Activated CD4-positive, alpha-beta T cell treated with anti-CD3 and anti-CD28 coated beads for 36 hours (primary cell): ENCODE data around the gene VPS37D. TPM values are rescaled to one million over a fixed set of nuclear protein-coding genes. Genes with fewer than 3 reads are reported as not detected.

Experiments used
- ATAC-seq: fragments of 200-7000 bp; cut with Tn5 transposase; one replicate; pipeline ENCODE4 v1.10.0; 2021; ENCODE audit warnings: mild to moderate bottlenecking, moderate library complexity
- CTCF ChIA-PET: fragments of 350-600 bp; sonication (Branson Sonifier 250); formaldehyde crosslinking; loops from one replicate; lab custom pipeline; 2021; ENCODE audit warnings: antibody characterized with exemption; lab: Charles Lee
- POLR2A ChIA-PET: fragments of 350-600 bp; sonication (Branson Sonifier 250); formaldehyde crosslinking; loops from one replicate; lab custom pipeline; 2021; ENCODE audit warnings: antibody characterized with exemption, inconsistent platforms; lab: Charles Lee
- DNase-seq: peaks from one replicate; pipeline ENCODE4 v3.0.0-alpha.2; 2020
- H3K27ac Mint-ChIP-seq: one replicate; pipeline ENCODE4 v1.8.0; 2021; ENCODE audit warnings: mixed read lengths
- H3K27me3 Mint-ChIP-seq: one replicate; pipeline ENCODE4 v1.8.0; 2021; ENCODE audit warnings: mixed read lengths
- H3K36me3 Mint-ChIP-seq: one replicate; pipeline ENCODE4 v1.8.0; 2021; ENCODE audit warnings: low read depth, mixed read lengths
- H3K4me1 Mint-ChIP-seq: one replicate; pipeline ENCODE4 v1.8.0; 2021; ENCODE audit warnings: mixed read lengths
- H3K4me3 Mint-ChIP-seq: one replicate; pipeline ENCODE4 v1.8.0; 2021; ENCODE audit warnings: mild to moderate bottlenecking, moderate library complexity, mixed read lengths
- H3K9me3 Mint-ChIP-seq: one replicate; pipeline ENCODE4 v1.8.0; 2021; ENCODE audit warnings: low read depth, mixed read lengths
- intact Hi-C, 2 experiments: fragments of 100-400 bp; cut with DNase I in 1 of 2; cut with micrococcal nuclease in 1 of 2; formaldehyde crosslinking; loops; one replicate each; pipeline versions ENCODE4 v1.14.2 to v1.15.1; 2022 to 2024; cut with DNase I, micrococcal nuclease
- total RNA-seq, 2 experiments: library from RNA; stranded (reverse); gene quantifications; one replicate each; pipeline ENCODE4 v1.2.3, GENCODE V29; 2021

VPS37D gene
- total RNA-seq, 2 experiments from 2014 or later: 0.35 to 0.39 TPM

- H3K27ac Mint-ChIP-seq: peak overlapping the region; percentile 51
- no peaks in the 10 kb centered on the region for H3K27me3 Mint-ChIP-seq
- ChIA-PET CTCF (no interaction called here), POLR2A (no interaction called here)
- peaks cover 41% of the 10 kb centered on the region for H3K36me3 Mint-ChIP-seq
- peak overlapping the region; percentile 89 for H3K4me3 Mint-ChIP-seq
- no peaks in the 10 kb centered on the region for H3K9me3 Mint-ChIP-seq
- intact Hi-C loops: loop anchor here in 1 of 2 experiments (5.0 kb wide), 2 partner anchors 44 to 59 kb away; partner anchors contain the start of gene MLXIPL
- H3K4me1 Mint-ChIP-seq: peaks cover 33% of the 10 kb centered on the region
- no peak for DNase-seq
- no peak for ATAC-seq
Observed at GRCh38 chr7:73681031-73681430, 13.4 kb downstream of the VPS37D start.

- Mint-ChIP-seq H3K4me3 (peak overlapping the region; percentile 89), H3K36me3 (peaks cover 48% of the 10 kb centered on the region), H3K9me3 (no peaks in the 10 kb centered on the region), H3K27me3 (no peaks in the 10 kb centered on the region), H3K4me1 (peaks cover 39% of the 10 kb centered on the region), H3K27ac (peak overlapping the region; percentile 85)
- intact Hi-C loops: loop anchor here (1.0 to 5.0 kb wide), 12 partner anchors 15 to 854 kb away; partner anchors contain the start of genes BCL7B (in 2 of the 2), STX1A (in 2 of the 2), ABHD11 (in 1 of the 2) and BAZ1B (in 1 of the 2)
- CTCF ChIA-PET: no interaction called here
- DNase-seq (no peak), ATAC-seq (no peak)
- POLR2A ChIA-PET: no interaction called here
Observed at GRCh38 chr7:73682745-73683055, 15.1 kb downstream of the VPS37D start.

- ChIA-PET POLR2A (interaction anchor here (0.5 to 1.3 kb wide), 2 partner anchors 15 to 364 kb away, joined by 3 to 4 read pairs; no protein-coding TSS in a partner anchor), CTCF (no interaction called here)
- Mint-ChIP-seq H3K4me1 (peaks cover 40% of the 10 kb centered on the region), H3K27ac (peak within 1 kb of the TSS; percentile 96), H3K36me3 (peaks cover 43% of the 10 kb centered on the region), H3K9me3 (no peaks in the 10 kb centered on the region), H3K27me3 (no peaks in the 10 kb centered on the region), H3K4me3 (peak within 1 kb of the TSS; percentile 89)
- intact Hi-C loops: loop anchor here (1.0 to 5.0 kb wide), 12 partner anchors 16 to 854 kb away; partner anchors contain the start of genes BCL7B (in 2 of the 2), STX1A (in 2 of the 2), ABHD11 (in 1 of the 2) and BAZ1B (in 1 of the 2)
- peak; percentile 99 for DNase-seq
- peak; percentile 98 for ATAC-seq
Observed at GRCh38 chr7:73683056-73683787, 15.6 kb downstream of the VPS37D start, which contains the start of the genes BUD23 and DNAJC30. Gene BUD23, plus strand, starts transcription at chr7:73683597. Its CDS starts 29 bp downstream, at chr7:73683626. Gene DNAJC30, minus strand, starts transcription at chr7:73683453. Its CDS starts 30 bp downstream, at chr7:73683423.

- H3K4me3 Mint-ChIP-seq: peak overlapping the region; percentile 89
Observed at GRCh38 chr7:73683788-73684693, 16.4 kb downstream of the VPS37D start.

GRCh38 chr7:73685311-73685710 is 17.7 kb downstream of the VPS37D start:
- DNase-seq (no peak), ATAC-seq (no peak)
- H3K27ac Mint-ChIP-seq: no peak overlapping the region
- intact Hi-C loops: no loop called here
- H3K27me3 Mint-ChIP-seq: no peaks in the 10 kb centered on the region
- ChIA-PET CTCF (no interaction called here), POLR2A (interaction anchor here (0.6 kb wide), 1 partner anchor 33 kb away, joined by 3 read pairs; no protein-coding TSS in a partner anchor)
- peaks cover 44% of the 10 kb centered on the region for H3K4me1 Mint-ChIP-seq
- H3K9me3 Mint-ChIP-seq: no peaks in the 10 kb centered on the region
- H3K4me3 Mint-ChIP-seq: peak overlapping the region; percentile 89
- H3K36me3 Mint-ChIP-seq: peaks cover 42% of the 10 kb centered on the region

More at GRCh38 chr7:73683788-73684693, 16.4 kb downstream of the VPS37D start:
- peaks cover 43% of the 10 kb centered on the region for H3K36me3 Mint-ChIP-seq
- ChIA-PET POLR2A (interaction anchor here (0.5 to 1.3 kb wide), 3 partner anchors 14 to 365 kb away, joined by 3 to 4 read pairs (median 3); no protein-coding TSS in a partner anchor), CTCF (interaction anchor here (1.5 kb wide), 1 partner anchor 14 kb away, joined by 3 read pairs; no protein-coding TSS in a partner anchor)
- intact Hi-C loops: loop anchor here (1.0 to 5.0 kb wide), 12 partner anchors 17 to 855 kb away; partner anchors contain the start of genes BCL7B (in 2 of the 2), STX1A (in 2 of the 2), ABHD11 (in 1 of the 2) and BAZ1B (in 1 of the 2)
- no peaks in the 10 kb centered on the region for H3K27me3 Mint-ChIP-seq
- peaks cover 47% of the 10 kb centered on the region for H3K4me1 Mint-ChIP-seq
- no peaks in the 10 kb centered on the region for H3K9me3 Mint-ChIP-seq
- ATAC-seq (no peak), DNase-seq (peak; percentile 27)
- H3K27ac Mint-ChIP-seq: peak overlapping the region; percentile 96

- H3K4me3 Mint-ChIP-seq: no peak overlapping the region
- no peak overlapping the region for H3K27ac Mint-ChIP-seq
- H3K27me3 Mint-ChIP-seq: no peaks in the 10 kb centered on the region
- H3K36me3 Mint-ChIP-seq: peaks cover 40% of the 10 kb centered on the region
- intact Hi-C loops: no loop called here
- DNase-seq (no peak), ATAC-seq (no peak)
- H3K4me1 Mint-ChIP-seq: peaks cover 25% of the 10 kb centered on the region
- H3K9me3 Mint-ChIP-seq: no peaks in the 10 kb centered on the region
- ChIA-PET POLR2A (no interaction called here), CTCF (interaction anchor here (1.2 kb wide), 1 partner anchor 37 kb away, joined by 3 read pairs; no protein-coding TSS in a partner anchor)
Observed at GRCh38 chr7:73688288-73688687, 20.7 kb downstream of the VPS37D start.

- H3K9me3 Mint-ChIP-seq: no peaks in the 10 kb centered on the region
- peaks cover 15% of the 10 kb centered on the region for H3K4me1 Mint-ChIP-seq
- no peaks in the 10 kb centered on the region for H3K27me3 Mint-ChIP-seq
- POLR2A ChIA-PET: no interaction called here
- ATAC-seq: no peak
- H3K27ac Mint-ChIP-seq: no peak overlapping the region
- no peak overlapping the region for H3K4me3 Mint-ChIP-seq
- peaks cover 48% of the 10 kb centered on the region for H3K36me3 Mint-ChIP-seq
- CTCF ChIA-PET: interaction anchor here (1.1 to 2.5 kb wide), 2 partner anchors 11 to 84 kb away, joined by 3 to 17 read pairs; no protein-coding TSS in a partner anchor
- intact Hi-C loops: no loop called here
- no peak for DNase-seq
Observed at GRCh38 chr7:73690646-73691045, 23.0 kb downstream of the VPS37D start.

- ATAC-seq (no peak), DNase-seq (no peak)
- Mint-ChIP-seq H3K4me3 (no peak overlapping the region), H3K36me3 (peaks cover 48% of the 10 kb centered on the region), H3K9me3 (no peaks in the 10 kb centered on the region), H3K4me1 (no peaks in the 10 kb centered on the region), H3K27ac (no peak overlapping the region), H3K27me3 (no peaks in the 10 kb centered on the region)
- CTCF ChIA-PET: interaction anchor here (0.9 to 2.1 kb wide), 5 partner anchors 9 to 90 kb away, joined by 3 to 6 read pairs (median 4); partner anchors contain the start of gene VPS37D
- POLR2A ChIA-PET: interaction anchor here (1.0 kb wide), 1 partner anchor 10 kb away, joined by 6 read pairs; no protein-coding TSS in a partner anchor
- intact Hi-C loops: no loop called here
Observed at GRCh38 chr7:73696372-73696771, 28.7 kb downstream of the VPS37D start.

- CTCF ChIA-PET: interaction anchor here (0.8 to 1.9 kb wide), 2 partner anchors 27 to 74 kb away, joined by 3 to 8 read pairs; partner anchors contain the start of gene MLXIPL
- peaks cover under 1% of the 10 kb centered on the region for H3K4me1 Mint-ChIP-seq
- no peaks in the 10 kb centered on the region for H3K27me3 Mint-ChIP-seq
- peaks cover 51% of the 10 kb centered on the region for H3K36me3 Mint-ChIP-seq
- no peak overlapping the region for H3K27ac Mint-ChIP-seq
- DNase-seq (no peak), ATAC-seq (no peak)
- POLR2A ChIA-PET: interaction anchor here (0.6 to 0.7 kb wide), 3 partner anchors 15 to 26 kb away, joined by 3 to 4 read pairs (median 3); partner anchors contain the start of genes BUD23, DNAJC30 and STX1A
- no peak overlapping the region for H3K4me3 Mint-ChIP-seq
- intact Hi-C loops: no loop called here
- no peaks in the 10 kb centered on the region for H3K9me3 Mint-ChIP-seq
Observed at GRCh38 chr7:73698410-73698809, 30.8 kb downstream of the VPS37D start.

- no peaks in the 10 kb centered on the region for H3K9me3 Mint-ChIP-seq
- peaks cover 5% of the 10 kb centered on the region for H3K4me1 Mint-ChIP-seq
- H3K36me3 Mint-ChIP-seq: peaks cover 47% of the 10 kb centered on the region
- ChIA-PET POLR2A (interaction anchor here (0.6 kb wide), 1 partner anchor 11 kb away, joined by 3 read pairs; no protein-coding TSS in a partner anchor), CTCF (interaction anchor here (1.7 kb wide), 1 partner anchor 25 kb away, joined by 5 read pairs; no protein-coding TSS in a partner anchor)
- ATAC-seq (no peak), DNase-seq (no peak)
- intact Hi-C loops: no loop called here
- H3K4me3 Mint-ChIP-seq: no peak overlapping the region
- no peaks in the 10 kb centered on the region for H3K27me3 Mint-ChIP-seq
- H3K27ac Mint-ChIP-seq: no peak overlapping the region
Observed at GRCh38 chr7:73699370-73700068, 31.9 kb downstream of the VPS37D start.
